GM12891 (cell line): Measurements from ENCODE around the gene CAPSL.

Source experiments
- POLR2A ChIP-seq: IDR thresholded peaks from 2 replicates; pipeline ENCODE4 v1.6.1; 2011; ENCODE audit warnings: low read depth, low read length, control low read depth
- POLR2AphosphoS5 ChIP-seq: IDR thresholded peaks from 2 replicates; pipeline ENCODE4 v1.6.1; 2011; ENCODE audit warnings: low read depth, low read length, control low read depth
- SPI1 ChIP-seq: IDR thresholded peaks from 2 replicates; pipeline ENCODE4 v1.6.1; 2011; ENCODE audit warnings: low read depth, low read length, control low read depth
- TAF1 ChIP-seq: IDR thresholded peaks from 2 replicates; pipeline ENCODE4 v1.6.1; 2011; ENCODE audit warnings: low read depth, low read length, control low read depth

GRCh38 chr5:35878079-35878478, 60.3 kb downstream of the CAPSL start:
- TF ChIP-seq POLR2A, result no peak
- no peak for TF ChIP-seq POLR2AphosphoS5
- TF ChIP-seq SPI1, result no peak
- no peak for TF ChIP-seq TAF1
